Adipocyte (in vitro differentiated cells): ENCODE results near the gene C11orf68.

Experiments used
- DNase-seq: peaks from one replicate; pipeline ENCODE4 v3.0.0-alpha.2; 2015; ENCODE audit warnings: low read depth
- H3K27me3 ChIP-seq: replicated peaks from 2 replicates; pipeline ENCODE4 v1.7.0; 2013; ENCODE audit warnings: mild to moderate bottlenecking, low read length, moderate library complexity; ENCODE audit not compliant: control insufficient read depth, insufficient read depth
- H3K36me3 ChIP-seq: 2 replicates; pipeline ENCODE4 v1.7.0; 2013; ENCODE audit warnings: low read length, mild to moderate bottlenecking, moderate library complexity; ENCODE audit not compliant: control insufficient read depth, insufficient read depth, severe bottlenecking
- H3K4me1 ChIP-seq: 2 replicates; pipeline ENCODE4 v1.7.0; 2013; ENCODE audit warnings: mild to moderate bottlenecking, low read length, moderate library complexity; ENCODE audit not compliant: control insufficient read depth, insufficient read depth
- H3K4me3 ChIP-seq: 2 replicates; pipeline ENCODE4 v1.7.0; 2013; ENCODE audit warnings: mild to moderate bottlenecking, low read length, moderate library complexity
- H3K9ac ChIP-seq: 2 replicates; pipeline ENCODE4 v1.7.0; 2013; ENCODE audit warnings: mild to moderate bottlenecking, low read length, moderate library complexity
- H3K9me3 ChIP-seq: 2 replicates; pipeline ENCODE4 v1.7.0; 2013; ENCODE audit warnings: mild to moderate bottlenecking, low read length, moderate library complexity; ENCODE audit not compliant: control insufficient read depth

C11orf68 gene

DNA sequence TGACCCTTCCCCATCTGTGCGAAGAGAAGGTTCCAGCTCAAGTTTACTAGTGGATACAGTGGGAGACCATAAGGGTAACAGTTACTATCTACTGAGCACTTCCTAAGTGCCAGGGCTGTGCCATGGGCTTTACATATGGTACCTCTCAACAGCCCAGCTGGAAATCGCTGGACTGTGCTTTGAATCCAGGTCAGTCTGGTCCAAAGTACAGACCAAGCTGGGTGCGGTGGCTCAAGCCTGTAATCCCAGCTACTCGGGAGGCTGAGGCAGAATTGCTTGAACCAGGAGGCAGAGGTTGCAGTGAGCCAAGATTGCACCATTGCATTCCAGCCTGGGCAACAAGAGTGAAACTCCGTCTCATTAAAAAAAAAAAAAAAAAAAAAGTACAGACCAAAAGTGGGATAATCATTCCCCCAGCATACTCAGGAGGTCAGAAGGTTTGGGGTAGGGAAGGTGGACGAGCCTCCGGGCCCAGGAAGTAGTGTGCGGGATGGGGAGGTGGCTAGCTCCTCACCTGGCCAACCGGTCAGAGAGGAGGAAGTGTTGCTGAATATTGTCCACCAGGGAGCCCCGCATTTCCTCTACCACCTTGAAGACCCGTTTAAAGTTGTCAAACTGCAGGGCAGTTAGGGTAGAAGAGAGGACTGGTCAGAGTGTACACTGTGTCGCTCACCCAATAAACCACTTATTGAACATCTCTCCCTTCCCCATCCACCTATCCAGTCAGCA is 32.9 kb downstream of the C11orf68 start:
- no peak overlapping the region for H3K4me3 ChIP-seq

DNA sequence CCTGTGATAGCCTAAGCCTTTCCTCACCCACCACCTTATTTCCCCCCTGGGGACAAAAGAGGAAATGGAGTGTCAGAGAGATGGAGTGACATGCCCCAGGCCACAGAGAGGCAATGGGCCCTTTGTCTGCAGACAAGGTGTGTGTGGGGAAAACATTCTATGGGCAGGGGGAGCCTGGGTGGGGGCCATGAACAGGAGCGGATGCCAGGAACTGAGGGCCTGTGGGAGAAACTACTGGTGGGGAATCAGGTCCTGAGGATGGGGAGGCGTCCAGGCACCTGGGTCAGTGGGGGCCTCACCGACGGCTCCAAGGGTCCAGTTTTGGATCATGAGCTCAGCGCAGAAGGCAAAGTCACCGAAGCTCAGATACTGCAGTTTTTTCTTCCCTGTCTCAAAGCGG is 33.6 kb downstream of the C11orf68 start:
- DNase-seq: no peak
- H3K4me1 ChIP-seq: peaks cover 30% of the 10 kb centered on the region
- no peak overlapping the region for H3K4me3 ChIP-seq
- no peaks in the 10 kb centered on the region for H3K9me3 ChIP-seq
- H3K27me3 ChIP-seq: no peaks in the 10 kb centered on the region
- peaks cover 45% of the 10 kb centered on the region for H3K36me3 ChIP-seq
- no peak overlapping the region for H3K9ac ChIP-seq

More for the DNA sequence above, 32.9 kb downstream of the C11orf68 start:
- DNase-seq: no peak
- no peaks in the 10 kb centered on the region for H3K9me3 ChIP-seq
- H3K9ac ChIP-seq: peak overlapping the region; percentile 99
- H3K36me3 ChIP-seq: peaks cover 45% of the 10 kb centered on the region
- H3K27me3 ChIP-seq: no peaks in the 10 kb centered on the region
- H3K4me1 ChIP-seq: peaks cover 31% of the 10 kb centered on the region

DNA sequence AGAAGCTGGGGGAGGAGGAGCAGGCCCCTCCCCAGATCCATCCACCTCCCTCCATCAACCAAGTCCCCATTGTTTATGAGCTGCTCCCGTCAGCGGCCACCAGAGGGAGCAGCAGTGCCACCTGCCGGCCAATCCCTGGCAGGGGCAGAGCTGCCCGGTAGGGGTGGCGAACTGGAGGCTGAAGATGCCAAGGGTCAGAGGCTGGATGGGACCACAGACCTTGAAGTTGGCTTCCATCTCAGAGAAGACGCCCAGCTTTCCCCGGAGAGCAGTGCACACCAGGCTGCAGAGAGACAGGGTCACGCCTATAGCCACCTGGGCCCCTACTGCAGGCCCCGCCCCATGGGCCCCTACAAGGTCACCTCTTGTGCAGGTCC is 34.2 kb downstream of the C11orf68 start:
- Histone ChIP-seq H3K9me3 (no peaks in the 10 kb centered on the region), H3K4me3 (no peak overlapping the region)

DNA sequence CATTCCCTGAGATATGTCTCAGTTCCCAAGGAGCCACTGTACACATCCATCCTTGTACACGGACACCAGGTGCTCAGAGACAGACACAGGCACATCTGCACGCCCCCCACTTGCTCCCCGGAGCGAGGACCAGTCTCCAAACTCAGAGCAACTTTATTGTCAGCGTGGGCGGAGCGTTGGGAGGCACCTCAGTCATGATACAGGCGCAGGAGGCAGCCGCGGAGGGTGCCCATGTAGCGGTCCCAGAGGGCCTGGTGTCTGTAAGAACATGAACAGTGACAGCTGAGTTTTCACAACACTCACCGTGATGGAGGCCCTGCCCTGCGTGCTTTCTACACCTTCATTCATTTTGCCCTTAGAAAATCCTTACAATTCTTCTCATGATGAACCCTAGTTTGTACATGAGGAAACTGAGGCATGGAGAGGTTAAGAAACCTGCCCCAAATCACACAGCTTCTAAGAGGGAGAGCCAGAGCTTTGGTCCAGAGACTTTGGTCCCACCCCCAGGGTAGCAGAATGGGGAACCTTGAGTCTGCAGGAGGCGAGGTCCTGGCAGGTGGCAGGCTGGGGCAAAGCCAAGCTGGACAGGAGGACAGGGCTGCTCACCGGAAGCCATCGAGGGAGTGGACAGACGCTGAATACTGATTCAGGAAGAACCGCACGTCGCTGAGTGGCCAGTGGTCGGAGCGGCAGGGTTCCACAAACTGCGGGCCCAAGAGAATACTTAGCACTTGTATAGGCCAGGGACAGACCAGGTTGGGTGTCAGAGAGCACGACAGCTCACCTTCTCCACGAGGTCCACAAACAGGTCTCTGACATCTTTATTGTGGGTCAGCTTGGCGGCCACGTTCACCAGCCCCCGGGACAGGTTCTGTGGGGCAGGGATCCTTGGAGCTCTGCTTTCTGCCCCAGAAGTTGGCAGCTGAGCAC is 34.8 kb downstream of the C11orf68 start:
- H3K9ac ChIP-seq: no peak overlapping the region
- no peaks in the 10 kb centered on the region for H3K9me3 ChIP-seq
- peaks cover 45% of the 10 kb centered on the region for H3K36me3 ChIP-seq
- H3K27me3 ChIP-seq: no peaks in the 10 kb centered on the region
- no peak overlapping the region for H3K4me3 ChIP-seq
- peaks cover 22% of the 10 kb centered on the region for H3K4me1 ChIP-seq
- no peak for DNase-seq

More for the DNA sequence above, 34.2 kb downstream of the C11orf68 start:
- Histone ChIP-seq H3K27me3 (no peaks in the 10 kb centered on the region), H3K4me1 (peaks cover 25% of the 10 kb centered on the region), H3K36me3 (peaks cover 45% of the 10 kb centered on the region), H3K9ac (no peak overlapping the region)
- DNase-seq: peak; percentile 88

DNA sequence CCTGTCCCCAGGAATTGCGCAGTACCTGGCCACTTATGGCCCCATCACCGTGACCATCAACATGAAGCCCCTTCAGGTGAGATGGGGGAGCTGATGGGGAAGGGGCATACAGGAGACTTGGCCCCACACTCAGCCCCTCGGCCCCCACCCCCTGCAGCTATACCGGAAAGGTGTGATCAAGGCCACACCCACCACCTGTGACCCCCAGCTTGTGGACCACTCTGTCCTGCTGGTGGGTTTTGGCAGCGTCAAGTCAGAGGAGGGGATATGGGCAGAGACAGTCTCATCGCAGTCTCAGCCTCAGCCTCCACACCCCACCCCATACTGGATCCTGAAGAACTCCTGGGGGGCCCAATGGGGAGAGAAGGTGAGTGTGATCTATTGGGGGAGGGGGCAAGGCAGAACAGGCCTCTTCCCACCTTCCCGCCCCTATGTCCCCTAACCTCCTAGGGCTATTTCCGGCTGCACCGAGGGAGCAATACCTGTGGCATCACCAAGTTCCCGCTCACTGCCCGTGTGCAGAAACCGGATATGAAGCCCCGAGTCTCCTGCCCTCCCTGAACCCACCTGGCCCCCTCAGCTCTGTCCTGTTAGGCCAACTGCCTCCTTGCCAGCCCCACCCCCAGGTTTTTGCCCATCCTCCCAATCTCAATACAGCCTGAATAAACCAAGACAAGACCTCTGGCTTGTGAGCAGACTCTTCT is 35.7 kb downstream of the C11orf68 start:
- Histone ChIP-seq H3K4me3 (no peak overlapping the region), H3K9ac (no peak overlapping the region), H3K36me3 (peaks cover 45% of the 10 kb centered on the region), H3K9me3 (no peaks in the 10 kb centered on the region), H3K4me1 (peaks cover 16% of the 10 kb centered on the region), H3K27me3 (no peaks in the 10 kb centered on the region)
- no peak for DNase-seq

DNA sequence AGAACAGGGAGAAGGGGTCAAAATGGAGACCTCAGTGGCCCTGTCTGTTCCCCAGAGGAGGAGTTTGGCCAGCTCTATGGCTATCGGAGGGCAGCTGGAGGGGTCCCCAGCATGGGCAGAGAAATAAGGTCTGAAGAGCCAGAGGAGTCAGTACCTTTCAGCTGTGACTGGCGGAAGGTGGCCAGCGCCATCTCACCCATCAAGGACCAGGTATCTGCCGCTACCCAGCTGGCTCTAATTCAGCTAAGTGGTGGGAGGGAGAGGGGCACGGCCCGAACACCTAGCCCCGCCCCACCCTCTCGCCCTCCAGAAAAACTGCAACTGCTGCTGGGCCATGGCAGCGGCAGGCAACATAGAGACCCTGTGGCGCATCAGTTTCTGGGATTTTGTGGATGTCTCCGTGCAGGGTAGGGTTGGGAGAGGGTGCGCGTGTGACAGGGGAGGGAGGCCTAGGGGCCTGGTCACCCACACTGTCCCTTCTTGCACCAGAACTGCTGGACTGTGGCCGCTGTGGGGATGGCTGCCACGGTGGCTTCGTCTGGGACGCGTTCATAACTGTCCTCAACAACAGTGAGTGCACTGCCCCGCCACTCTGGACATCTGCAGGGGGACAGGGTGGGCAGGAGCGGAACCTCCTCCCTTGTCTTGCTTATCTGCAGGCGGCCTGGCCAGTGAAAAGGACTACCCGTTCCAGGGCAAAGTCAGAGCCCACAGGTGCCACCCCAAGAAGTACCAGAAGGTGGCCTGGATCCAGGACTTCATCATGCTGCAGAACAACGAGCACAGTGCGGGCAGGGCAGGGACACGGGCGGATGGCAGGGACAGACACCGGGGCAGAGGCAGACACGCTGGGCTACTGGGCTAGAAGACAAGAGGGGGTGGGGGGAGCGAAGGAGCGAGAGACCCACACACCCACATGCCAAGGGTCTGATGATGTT is 36.5 kb downstream of the C11orf68 start:
- no peak for DNase-seq
- no peaks in the 10 kb centered on the region for H3K9me3 ChIP-seq
- H3K27me3 ChIP-seq: no peaks in the 10 kb centered on the region
- H3K36me3 ChIP-seq: peaks cover 45% of the 10 kb centered on the region
- H3K4me3 ChIP-seq: no peak overlapping the region
- H3K4me1 ChIP-seq: peaks cover 11% of the 10 kb centered on the region
- no peak overlapping the region for H3K9ac ChIP-seq

DNA sequence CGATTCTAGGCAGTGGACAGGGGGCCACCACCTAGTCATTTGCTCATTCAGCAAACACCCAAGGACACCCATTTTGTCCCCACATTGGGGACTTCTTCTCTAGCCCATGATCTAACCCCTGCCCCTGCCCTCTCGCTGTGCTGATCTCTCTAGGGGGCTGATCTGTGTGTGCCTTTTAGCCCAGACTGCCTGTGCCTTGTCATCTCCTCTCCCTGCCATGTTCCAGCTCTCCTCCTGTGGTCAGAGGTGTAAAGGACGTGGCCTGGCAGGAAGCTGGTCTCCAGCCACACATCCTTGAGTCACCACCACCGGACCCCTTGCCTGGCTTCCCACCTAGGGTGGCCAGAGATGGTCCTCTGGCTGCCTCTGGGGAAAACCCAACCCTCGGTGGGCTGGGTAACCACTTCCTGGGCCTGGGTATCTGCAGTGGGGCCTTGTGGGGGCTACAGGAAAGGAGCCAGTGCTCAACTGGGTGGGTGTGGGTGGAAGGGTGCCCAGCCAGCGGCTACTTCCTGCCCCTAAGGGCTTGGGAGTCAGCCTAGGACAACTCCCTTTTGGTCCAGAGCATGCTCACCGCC is 37.9 kb downstream of the C11orf68 start:
- Histone ChIP-seq H3K27me3 (no peaks in the 10 kb centered on the region), H3K4me3 (no peak overlapping the region), H3K9me3 (no peaks in the 10 kb centered on the region), H3K36me3 (peaks cover 34% of the 10 kb centered on the region), H3K9ac (no peak overlapping the region), H3K4me1 (no peaks in the 10 kb centered on the region)
- DNase-seq: no peak

DNA sequence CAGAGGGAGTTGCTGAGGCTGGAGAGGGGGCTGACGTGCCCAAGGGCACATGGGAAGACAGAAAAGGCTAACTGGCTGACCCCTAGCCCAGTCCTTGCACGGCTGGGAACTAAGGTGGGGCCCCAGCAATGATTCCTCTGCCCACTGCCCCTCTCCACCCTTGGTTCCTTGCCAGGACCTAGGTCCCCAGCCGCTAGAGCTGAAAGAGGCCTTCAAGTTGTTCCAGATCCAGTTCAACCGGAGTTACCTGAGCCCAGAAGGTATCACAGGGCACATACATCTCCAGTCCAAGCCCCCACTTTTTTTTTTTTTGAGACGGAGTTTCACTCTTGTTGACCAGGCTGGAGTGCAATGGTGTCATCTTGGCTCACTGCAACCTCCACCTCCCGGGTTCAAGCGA is 38.8 kb downstream of the C11orf68 start:
- H3K27me3 ChIP-seq: no peaks in the 10 kb centered on the region
- no peak overlapping the region for H3K4me3 ChIP-seq
- DNase-seq: no peak
- no peak overlapping the region for H3K9ac ChIP-seq
- H3K4me1 ChIP-seq: no peaks in the 10 kb centered on the region
- H3K9me3 ChIP-seq: no peaks in the 10 kb centered on the region
- H3K36me3 ChIP-seq: peaks cover 26% of the 10 kb centered on the region

DNA sequence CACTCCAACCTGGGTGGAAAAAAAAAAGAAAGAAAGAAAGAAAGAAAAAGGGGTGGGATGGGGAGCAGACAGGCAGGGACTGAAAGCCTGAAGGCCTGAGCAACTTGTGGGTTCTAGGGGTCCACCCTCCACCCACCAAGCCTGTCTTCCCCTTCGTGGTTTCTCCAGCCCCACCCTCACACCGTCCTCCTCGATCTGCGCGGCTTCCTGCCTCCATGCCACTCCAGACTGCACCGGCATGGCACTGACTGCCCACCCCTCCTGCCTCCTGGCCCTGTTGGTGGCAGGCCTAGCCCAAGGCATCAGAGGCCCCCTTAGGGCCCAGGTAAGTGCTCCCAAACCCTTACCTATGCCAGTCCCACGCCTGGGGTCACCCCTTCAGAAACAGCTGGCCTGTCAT is 39.2 kb downstream of the C11orf68 start, which contains the start of gene CTSW:
CTSW (plus strand) TSS at position 221 of the 400 bp plus-strand sequence; CDS start at position 239, 18 bp downstream.
- Histone ChIP-seq H3K4me3 (no peak within 1 kb of the TSS), H3K9ac (no peak within 1 kb of the TSS), H3K36me3 (peaks cover 22% of the 10 kb centered on the region), H3K4me1 (no peaks in the 10 kb centered on the region), H3K27me3 (no peaks in the 10 kb centered on the region), H3K9me3 (no peaks in the 10 kb centered on the region)
- DNase-seq: no peak
